ENCODE data around the gene OR2A2. TPM values are rescaled to one million over a fixed set of nuclear protein-coding genes. Genes with fewer than 3 reads are reported as not detected.

Gene OR2A2
- not detected in 2 replicates for total RNA-seq

GRCh38 chr7:144109283-144109682 lies at the start of gene OR2A2:
Gene OR2A2, plus strand, starts transcription at chr7:144109583. Its CDS starts 0 bp downstream, at chr7:144109583.

DNA sequence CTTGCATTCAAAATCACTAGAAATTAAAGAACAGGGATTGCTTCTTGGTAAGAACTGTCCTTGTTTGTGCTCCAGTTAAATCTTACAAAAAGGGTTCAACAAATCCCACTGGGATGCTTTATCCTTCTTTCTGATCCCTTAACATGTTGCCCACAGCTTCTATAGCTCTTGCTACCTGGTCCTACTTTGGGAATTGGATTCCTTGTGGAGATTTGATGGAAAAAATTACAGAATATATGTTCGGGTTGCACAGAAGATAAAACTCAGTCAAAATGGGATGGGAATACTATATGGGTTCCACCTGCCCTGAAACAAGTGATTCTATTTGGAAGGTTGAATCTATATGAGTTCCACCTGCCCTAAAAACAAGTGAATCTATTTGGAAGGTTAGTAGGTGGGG lies 39.9 kb upstream of the OR2A2 start, which contains the start of gene OR2A25:
TSS of gene OR2A25 (plus strand) at position 301 of the 400 bp plus-strand sequence. CDS start 4,409 bp downstream, outside the sequence.

DNA sequence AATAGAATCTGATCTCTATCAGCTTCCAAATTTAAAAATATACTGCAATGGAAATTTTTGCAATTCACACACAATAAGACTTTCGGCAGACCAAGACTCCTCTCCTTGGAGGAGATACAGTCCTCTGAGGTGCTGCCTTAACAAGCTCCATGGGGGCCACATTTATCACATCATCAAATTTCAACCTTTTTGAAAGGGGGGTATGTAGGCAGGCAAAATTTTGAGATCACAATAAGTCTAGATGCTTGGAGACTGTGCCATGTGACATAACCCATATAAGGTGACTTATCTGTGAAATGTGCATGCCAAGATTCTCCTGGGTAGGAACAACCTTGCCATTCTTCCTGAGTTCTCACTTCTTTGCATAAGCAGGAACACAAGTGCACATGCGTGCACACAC lies 23.4 kb upstream of the OR2A2 start, which contains the start of gene OR2A12:
TSS of gene OR2A12 (plus strand) at position 301 of the 400 bp plus-strand sequence. CDS start 8,830 bp downstream, outside the sequence.

DNA sequence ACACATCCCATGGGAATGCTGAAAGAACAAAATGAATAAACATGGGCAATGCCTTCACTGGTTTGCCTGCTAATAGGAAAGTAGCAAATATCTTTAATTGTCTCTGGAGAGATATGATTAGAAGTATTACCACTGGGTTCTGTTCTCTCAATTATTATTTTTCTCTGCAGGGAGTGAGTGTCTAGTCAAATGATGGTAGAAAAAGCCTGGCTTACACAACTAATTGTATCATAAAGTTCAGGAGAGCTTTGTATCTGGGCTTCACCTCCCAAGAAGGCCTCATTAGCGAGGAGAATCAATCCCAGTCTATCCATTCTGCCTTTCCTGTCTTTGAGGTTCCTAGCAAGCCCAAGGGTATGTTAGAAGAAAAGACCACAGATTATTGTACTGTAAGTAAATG lies 13.5 kb downstream of the OR2A2 start, which contains the start of gene OR2A14:
TSS of gene OR2A14 (plus strand) at position 301 of the 400 bp plus-strand sequence. CDS start 5,937 bp downstream, outside the sequence.

Other genes starting within 250 kb of the OR2A2 start
- gene TCAF1, start 207.4 kb upstream of the OR2A2 start, total RNA-seq, result 76.6 and 100 TPM in 2 replicates
- not detected in 2 replicates for gene OR2F2, start 174.3 kb upstream of the OR2A2 start, total RNA-seq
- under 0.01 TPM in 1 of 2 replicates, not detected in the other for gene OR2F1, start 154.7 kb upstream of the OR2A2 start, total RNA-seq
- gene OR6B1, start 109.3 kb upstream of the OR2A2 start, total RNA-seq, result not detected in 2 replicates
- gene OR2A5, start 60.6 kb upstream of the OR2A2 start, total RNA-seq, result not detected in 2 replicates
- gene OR2A25, start 39.8 kb upstream of the OR2A2 start, total RNA-seq, result not detected in 2 replicates
- gene OR2A12, start 23.3 kb upstream of the OR2A2 start, total RNA-seq, result not detected in 2 replicates
- not detected in 2 replicates for gene OR2A14, start 13.6 kb downstream of the OR2A2 start, total RNA-seq
- gene CTAGE4, start 73.9 kb downstream of the OR2A2 start, total RNA-seq, result 1.3 and 2.0 TPM in 2 replicates
- gene ARHGEF35, start 86.2 kb downstream of the OR2A2 start, total RNA-seq, result 2.3 and 2.8 TPM in 2 replicates
- gene OR2A42, start 130.0 kb downstream of the OR2A2 start, total RNA-seq, result 0.15 TPM in 1 of 2 replicates, not detected in the other
- 0.29 and 0.33 TPM in 2 replicates for gene OR2A7, start 155.2 kb downstream of the OR2A2 start, total RNA-seq
- gene CTAGE8, start 159.7 kb downstream of the OR2A2 start, total RNA-seq, result not detected in 2 replicates
- under 0.01 and 0.15 TPM in 2 replicates for gene OR2A1, start 202.8 kb downstream of the OR2A2 start, total RNA-seq
- 3.3 and 4.5 TPM in 2 replicates for gene ARHGEF5, start 245.8 kb downstream of the OR2A2 start, total RNA-seq

All from smooth muscle cell of trachea (primary cell).